GM23338 (cell line): ENCODE results near the gene THBS2. TPM values are rescaled to one million over a fixed set of nuclear protein-coding genes. Genes with fewer than 3 reads are reported as not detected.
A peak's percentile ranks its signal among the peaks of the same experiment; 100 is the strongest.

Experiments
- ATAC-seq: fragments of 200-7000 bp; cut with Tn5 transposase; 3 replicates; pipeline ENCODE4 v1.9.1; 2020
- DNase-seq: peaks from one replicate; pipeline ENCODE4 v3.0.0-alpha.2; 2015; ENCODE audit warnings: low spot score
- H2AFZ ChIP-seq: fragments of 200-600 bp; sonication (generic); 2 replicates; pipeline ENCODE4 v1.8.0; 2016; ENCODE audit warnings: antibody characterized with exemption, mild to moderate bottlenecking, moderate library complexity
- H3F3A ChIP-seq: fragments of 200-600 bp; sonication (generic); replicated peaks from 2 replicates; pipeline ENCODE4 v1.8.0; 2017; ENCODE audit warnings: antibody characterized with exemption, mixed run types, low read depth
- H3K27ac ChIP-seq: fragments of 200-600 bp; sonication (generic); 2 replicates; pipeline ENCODE4 v1.6.1; 2016; ENCODE audit warnings: low read depth
- H3K27me3 ChIP-seq: fragments of 200-600 bp; sonication (generic); 2 replicates; pipeline ENCODE4 v1.8.0; 2016; ENCODE audit warnings: mild to moderate bottlenecking, mixed run types, moderate library complexity; ENCODE audit not compliant: insufficient read depth
- H3K36me3 ChIP-seq: fragments of 200-600 bp; sonication (generic); 2 replicates; pipeline ENCODE4 v1.8.0; 2016; ENCODE audit warnings: mild to moderate bottlenecking; ENCODE audit not compliant: insufficient read depth
- H3K4me1 ChIP-seq: fragments of 200-600 bp; sonication (generic); 2 replicates; pipeline ENCODE4 v1.8.0; 2016; ENCODE audit warnings: mild to moderate bottlenecking, moderate library complexity; ENCODE audit not compliant: insufficient read depth
- H3K4me2 ChIP-seq: fragments of 200-600 bp; sonication (generic); 2 replicates; pipeline ENCODE4 v1.7.1; 2017; ENCODE audit warnings: mixed run types
- H3K4me3 ChIP-seq: fragments of 200-600 bp; sonication (generic); 2 replicates; pipeline ENCODE4 v1.6.1; 2016; ENCODE audit warnings: mixed run types
- H3K79me2 ChIP-seq: fragments of 200-600 bp; sonication (generic); replicated peaks from 2 replicates; pipeline ENCODE4 v1.8.0; 2017; ENCODE audit warnings: mild to moderate bottlenecking; ENCODE audit not compliant: insufficient read depth
- H3K9me2 ChIP-seq: fragments of 200-600 bp; sonication (generic); 2 replicates; pipeline ENCODE4 v1.8.0; 2017; ENCODE audit not compliant: insufficient read depth
- H4K20me1 ChIP-seq: fragments of 200-600 bp; sonication (generic); replicated peaks from 2 replicates; pipeline ENCODE4 v1.8.0; 2017; ENCODE audit warnings: mild to moderate bottlenecking; ENCODE audit not compliant: insufficient read depth
- H3K27ac Mint-ChIP-seq: 2 replicates; pipeline ENCODE4 v1.8.0; 2020; ENCODE audit warnings: inconsistent platforms, mild to moderate bottlenecking, moderate library complexity, mixed read lengths
- H3K27me3 Mint-ChIP-seq: 3 replicates; pipeline ENCODE4 v1.8.0; 2022; ENCODE audit warnings: low read depth, mild to moderate bottlenecking, moderate library complexity, mixed read lengths, inconsistent platforms; ENCODE audit not compliant: insufficient read depth, poor library complexity
- H3K36me3 Mint-ChIP-seq: 3 replicates; pipeline ENCODE4 v1.8.0; 2021; ENCODE audit warnings: low read depth, mild to moderate bottlenecking, inconsistent platforms, moderate library complexity, mixed read lengths
- H3K4me1 Mint-ChIP-seq: 3 replicates; pipeline ENCODE4 v1.8.0; 2020; ENCODE audit warnings: mild to moderate bottlenecking, inconsistent platforms, mixed read lengths
- H3K4me3 Mint-ChIP-seq: 3 replicates; pipeline ENCODE4 v1.8.0; 2021; ENCODE audit warnings: moderate library complexity, mild to moderate bottlenecking, inconsistent platforms, mixed read lengths
- H3K9me3 Mint-ChIP-seq: 3 replicates; pipeline ENCODE4 v1.8.0; 2020; ENCODE audit warnings: moderate library complexity, mild to moderate bottlenecking, inconsistent platforms, mixed read lengths
- CREB1 ChIP-seq: fragments of 250-450 bp; sonication (Bioruptor Pico); IDR thresholded peaks from 2 replicates; pipeline ENCODE4 v1.5.0; 2020; ENCODE audit warnings: low read depth, mild to moderate bottlenecking, moderate library complexity
- CTCF ChIP-seq, 2 experiments: fragments of 200-600 bp in 1 of 2; sonication (generic) in 1 of 2; conservative IDR thresholded peaks; 2 replicates each; pipeline versions ENCODE4 v1.5.1 to v1.6.1; 2016 to 2017; ENCODE audit warnings: antibody characterized with exemption in 2 of 2, low read depth in 2 of 2, mild to moderate bottlenecking in 2 of 2, moderate library complexity in 1 of 2
- ETS1 ChIP-seq: IDR thresholded peaks from 2 replicates; pipeline ENCODE4 v1.6.1; 2016; ENCODE audit warnings: antibody characterized with exemption
- EZH2 ChIP-seq: fragments of 200-600 bp; sonication (generic); IDR thresholded peaks from one replicate; pipeline ENCODE4 v1.8.0; 2017; ENCODE audit warnings: antibody characterized with exemption, mild to moderate bottlenecking, low read depth; ENCODE audit not compliant: unreplicated experiment
- EZH2phosphoT487 ChIP-seq: fragments of 200-600 bp; sonication (generic); IDR thresholded peaks from one replicate; pipeline ENCODE4 v1.8.1; 2018; ENCODE audit warnings: antibody characterized with exemption; ENCODE audit not compliant: unreplicated experiment
- NANOG ChIP-seq: IDR thresholded peaks from 2 replicates; pipeline ENCODE4 v1.6.1; 2016; ENCODE audit warnings: antibody characterized with exemption, borderline replicate concordance
- POLR2AphosphoS5 ChIP-seq: IDR thresholded peaks from 2 replicates; pipeline ENCODE4 v1.6.1; 2016; ENCODE audit warnings: antibody characterized with exemption, low read depth
- STAT1 ChIP-seq: IDR thresholded peaks from one replicate; pipeline ENCODE4 v1.6.1; 2016; ENCODE audit warnings: antibody characterized with exemption; ENCODE audit not compliant: unreplicated experiment
- ZNF114 ChIP-seq: fragments of 250-450 bp; sonication (Bioruptor Pico); IDR thresholded peaks from 2 replicates; pipeline ENCODE4 v1.5.0; 2020; ENCODE audit warnings: mild to moderate bottlenecking, moderate library complexity
- ZNF331 ChIP-seq: fragments of 250-450 bp; sonication (Bioruptor Pico); IDR thresholded peaks from 2 replicates; pipeline ENCODE4 v1.5.0; 2020; ENCODE audit warnings: low read depth, mild to moderate bottlenecking, moderate library complexity
- ZNF462 ChIP-seq: fragments of 250-450 bp; sonication (Bioruptor Pico); IDR thresholded peaks from 2 replicates; pipeline ENCODE4 v1.5.0; 2020; ENCODE audit warnings: mild to moderate bottlenecking, moderate library complexity
- polyA plus RNA-seq: library from polyadenylated mRNA; unstranded; fragments of >200 nt; fragmentation: Nextera tagmentation; extraction: Ambion mirVana; gene quantifications from 2 replicates; pipeline ENCODE4 v1.2.1, GENCODE V29; 2016
- total RNA-seq: library from RNA; depleted of rRNA; stranded (reverse); fragments of >200 nt; shearing (Covaris generic); gene quantifications from 2 replicates; pipeline ENCODE4 v1.2.3, GENCODE V29; 2014

THBS2 gene
- total and polyA plus RNA-seq, 2 experiments from 2014 or later = 7.9 to 44.7 TPM

- TF ChIP-seq ZNF462 (CRISPR knock-in tag) (no peak), CTCF (conservative IDR thresholded peaks at IDR 0.05; ENCODE audit: low read depth in 2 of 2) (no peak), ETS1 (no peak), ZNF331 (no peak)
Measured at GRCh38 chr6:169190970-169191369, 62.7 kb downstream of the THBS2 start (continued).

GRCh38 chr6:169190144-169190584 lies 63.5 kb downstream of the THBS2 start:
- Mint-ChIP-seq H3K9me3 (peaks cover 25% of the 10 kb centered on the region), H3K27ac (no peak overlapping the region), H3K27me3 (peaks cover 2% of the 10 kb centered on the region), H3K4me3 (no peak overlapping the region), H3K36me3 (peaks cover 6% of the 10 kb centered on the region; the same call in 1 of the 3 replicates), H3K4me1 (no peaks in the 10 kb centered on the region)
- Histone ChIP-seq H3K27ac (no peak overlapping the region), H3K4me1 (no peaks in the 10 kb centered on the region), H2AFZ (no peak overlapping the region), H3K9me2 (no peaks in the 10 kb centered on the region), H4K20me1 (no peaks in the 10 kb centered on the region), H3F3A (no peaks in the 10 kb centered on the region), H3K79me2 (no peaks in the 10 kb centered on the region), H3K27me3 (no peaks in the 10 kb centered on the region), H3K4me2 (no peak overlapping the region), H3K36me3 (no peaks in the 10 kb centered on the region), H3K4me3 (no peak overlapping the region)
- no peak for DNase-seq
- ATAC-seq = peak; percentile 39; the same call in 2 of the 3 replicates
- TF ChIP-seq EZH2phosphoT487 (no peak), CREB1 (no peak), CTCF (conservative IDR thresholded peaks at IDR 0.05; ENCODE audit: low read depth in 2 of 2) (no peak), EZH2 (no peak), NANOG (no peak), STAT1 (no peak), POLR2AphosphoS5 (no peak), ETS1 (no peak), ZNF114 (CRISPR knock-in tag) (no peak)
